DOHH2 (cell line): ENCODE results near the gene SPAST.

ENCODE experiments used
- H3F3A ChIP-seq: fragments of 200-600 bp; sonication (generic), shearing (Covaris generic); 2 replicates; pipeline ENCODE4 v1.6.0; 2016; ENCODE audit warnings: antibody characterized with exemption, mild to moderate bottlenecking; ENCODE audit not compliant: control insufficient read depth, insufficient read depth
- H3K27ac ChIP-seq: fragments of 200-600 bp; sonication (generic); 2 replicates; pipeline ENCODE4 v1.5.1; 2014; ENCODE audit warnings: low read depth, mild to moderate bottlenecking, low read length, moderate library complexity
- H3K27me3 ChIP-seq: fragments of 200-600 bp; sonication (generic); 2 replicates; pipeline ENCODE4 v1.6.1; 2014; ENCODE audit warnings: mild to moderate bottlenecking, low read length, mixed read lengths; ENCODE audit not compliant: control insufficient read depth
- H3K36me3 ChIP-seq: fragments of 200-600 bp; sonication (generic); 2 replicates; pipeline ENCODE4 v1.6.1; 2014; ENCODE audit warnings: mild to moderate bottlenecking, low read length, moderate library complexity, mixed read lengths; ENCODE audit not compliant: control insufficient read depth
- H3K4me1 ChIP-seq: fragments of 200-600 bp; sonication (generic); 2 replicates; pipeline ENCODE4 v1.6.1; 2014; ENCODE audit warnings: mild to moderate bottlenecking, low read length, mixed read lengths; ENCODE audit not compliant: control insufficient read depth
- H3K4me2 ChIP-seq: fragments of 200-600 bp; sonication (generic); 2 replicates; pipeline ENCODE4 v1.6.0; 2014; ENCODE audit warnings: mild to moderate bottlenecking, low read length, moderate library complexity
- H3K4me3 ChIP-seq: fragments of 200-600 bp; sonication (generic); 2 replicates; pipeline ENCODE4 v1.5.1; 2014; ENCODE audit warnings: mild to moderate bottlenecking, low read length, mixed read lengths
- H3K79me2 ChIP-seq: fragments of 200-600 bp; sonication (generic); 2 replicates; pipeline ENCODE4 v1.6.1; 2014; ENCODE audit warnings: mild to moderate bottlenecking, low read length, mixed read lengths; ENCODE audit not compliant: control insufficient read depth
- H3K9me2 ChIP-seq: fragments of 200-600 bp; sonication (generic); replicated peaks from 2 replicates; pipeline ENCODE4 v1.6.1; 2014; ENCODE audit warnings: mild to moderate bottlenecking, low read length, mixed read lengths; ENCODE audit not compliant: control insufficient read depth
- H3K9me3 ChIP-seq: fragments of 200-600 bp; sonication (generic); 2 replicates; pipeline ENCODE4 v1.6.1; 2014; ENCODE audit warnings: antibody characterized with exemption, low read length, mixed read lengths; ENCODE audit not compliant: control insufficient read depth, insufficient read depth
- H4K20me1 ChIP-seq: fragments of 200-600 bp; sonication (generic); 2 replicates; pipeline ENCODE4 v1.6.0; 2014; ENCODE audit warnings: low read depth, mild to moderate bottlenecking, antibody characterized with exemption, low read length, moderate library complexity; ENCODE audit not compliant: control insufficient read depth, insufficient read depth
- CTCF ChIP-seq: fragments of 200-600 bp; sonication (generic); IDR thresholded peaks from one replicate; pipeline ENCODE4 v1.5.1; 2014; ENCODE audit warnings: antibody characterized with exemption, mild to moderate bottlenecking, low read depth, low read length; ENCODE audit not compliant: poor library complexity, severe bottlenecking
- EZH2phosphoT487 ChIP-seq: fragments of 200-600 bp; sonication (generic); IDR thresholded peaks from 2 replicates; pipeline ENCODE4 v1.6.1; 2017; ENCODE audit warnings: borderline replicate concordance, mild to moderate bottlenecking, antibody characterized with exemption, low read length, moderate library complexity, mixed read lengths

The SPAST gene

GRCh38 chr2:32061973-32062861 lies 1.1 kb upstream of the SPAST start:
- H3K27me3 ChIP-seq: no peaks in the 10 kb centered on the region
- H3F3A ChIP-seq: 0 out of 2 replicates have a peak, but pooled peaks cover 2% of the 10 kb centered on the region
- TF ChIP-seq CTCF: no peak
- no peak for TF ChIP-seq EZH2phosphoT487
- H3K4me2 ChIP-seq: peak overlapping the region; percentile 78
- H4K20me1 ChIP-seq: no peaks in the 10 kb centered on the region
- no peaks in the 10 kb centered on the region for H3K36me3 ChIP-seq
- peaks cover 21% of the 10 kb centered on the region for H3K4me1 ChIP-seq
- H3K27ac ChIP-seq: peak overlapping the region; percentile 47; the same call in 1 of the 2 replicates
- no peaks in the 10 kb centered on the region for H3K9me2 ChIP-seq
- H3K79me2 ChIP-seq: peaks cover 21% of the 10 kb centered on the region
- peak overlapping the region; percentile 83 for H3K4me3 ChIP-seq
- H3K9me3 ChIP-seq: no peaks in the 10 kb centered on the region

GRCh38 chr2:32064021-32064601 lies 755 bp downstream of the SPAST start:
- 0 out of 2 replicates have a peak, but pooled peaks cover 2% of the 10 kb centered on the region for H3F3A ChIP-seq
- no peaks in the 10 kb centered on the region for H3K36me3 ChIP-seq
- no peaks in the 10 kb centered on the region for H4K20me1 ChIP-seq
- H3K9me3 ChIP-seq: no peaks in the 10 kb centered on the region
- H3K4me3 ChIP-seq: peak overlapping the region; percentile 83
- peak overlapping the region; percentile 78 for H3K4me2 ChIP-seq
- TF ChIP-seq EZH2phosphoT487 (no peak), CTCF (no peak)
- peaks cover 21% of the 10 kb centered on the region for H3K4me1 ChIP-seq
- peaks cover 23% of the 10 kb centered on the region for H3K79me2 ChIP-seq
- no peaks in the 10 kb centered on the region for H3K9me2 ChIP-seq
- peak overlapping the region; percentile 74 for H3K27ac ChIP-seq
- no peaks in the 10 kb centered on the region for H3K27me3 ChIP-seq

GRCh38 chr2:32064713-32065112 lies 1.4 kb downstream of the SPAST start:
- no peaks in the 10 kb centered on the region for H3K27me3 ChIP-seq
- H3K9me3 ChIP-seq: no peaks in the 10 kb centered on the region
- no peaks in the 10 kb centered on the region for H4K20me1 ChIP-seq
- no peaks in the 10 kb centered on the region for H3K9me2 ChIP-seq
- H3K79me2 ChIP-seq: peaks cover 23% of the 10 kb centered on the region
- peak overlapping the region; percentile 83 for H3K4me3 ChIP-seq
- TF ChIP-seq CTCF (no peak), EZH2phosphoT487 (no peak)
- peaks cover 21% of the 10 kb centered on the region for H3K4me1 ChIP-seq
- 0 out of 2 replicates have a peak, but pooled peaks cover 2% of the 10 kb centered on the region for H3F3A ChIP-seq
- peak overlapping the region; percentile 78 for H3K4me2 ChIP-seq
- no peak overlapping the region; the same call in 1 of the 2 replicates for H3K27ac ChIP-seq
- H3K36me3 ChIP-seq: no peaks in the 10 kb centered on the region
